ENCODE measurements around the gene SLC25A21.

The SLC25A21 gene

DNA sequence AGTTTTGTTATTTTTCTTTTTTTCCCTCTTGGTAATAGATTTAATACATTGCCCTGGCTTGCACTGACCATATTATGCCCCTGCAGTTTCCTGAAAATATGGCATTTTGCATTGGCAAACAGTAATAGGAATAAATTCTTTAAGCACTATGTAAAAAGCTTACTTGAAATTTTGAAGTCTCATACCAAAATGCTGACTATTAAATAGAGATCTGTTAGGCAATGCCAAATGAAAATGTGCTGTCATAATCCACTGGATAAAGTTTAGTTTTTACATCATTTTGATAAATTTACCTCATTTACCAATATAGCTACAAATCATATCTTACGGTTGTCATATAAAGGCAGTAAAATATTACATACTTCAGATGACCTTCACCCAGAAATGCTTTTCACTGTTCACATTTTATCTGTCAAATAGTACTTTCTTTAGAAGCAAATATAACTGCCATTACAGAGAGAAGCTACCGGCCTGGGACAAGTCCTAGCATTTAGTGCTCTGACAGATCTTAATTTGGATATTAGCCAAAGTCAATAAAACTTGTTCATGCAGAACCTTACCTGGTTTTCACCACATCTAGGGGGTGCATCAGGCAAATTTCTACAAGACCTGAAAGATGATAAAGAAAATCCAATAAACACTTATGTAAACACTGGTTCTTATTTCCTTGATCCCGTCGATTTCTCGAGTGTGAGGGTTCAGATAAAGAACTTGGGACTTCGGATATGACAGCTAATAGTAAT lies 297.8 kb downstream of the SLC25A21 start (continued):
- TF ChIP-seq ZFP3 (CRISPR knock-in tag; IDR thresholded peaks at IDR 0.05) (no peak), CREB5 (CRISPR knock-in tag; IDR thresholded peaks at IDR 0.05; ENCODE audit: low read depth) (no peak), TOX (CRISPR knock-in tag; IDR thresholded peaks at IDR 0.05; ENCODE audit: borderline replicate concordance) (no peak), GLIS3 (CRISPR knock-in tag; IDR thresholded peaks at IDR 0.05) (no peak), ARNTL (CRISPR knock-in tag; IDR thresholded peaks at IDR 0.05; ENCODE audit: borderline replicate concordance, low read depth) (no peak)

- no peak for TF ChIP-seq RARB (CRISPR knock-in tag; IDR thresholded peaks at IDR 0.05)
- no peak for TF ChIP-seq CREB5 (CRISPR knock-in tag; IDR thresholded peaks at IDR 0.05; ENCODE audit: low read depth)
- TF ChIP-seq ZNF8 (CRISPR knock-in tag; IDR thresholded peaks at IDR 0.05) = no peak
- TF ChIP-seq ZNF70 (CRISPR knock-in tag; IDR thresholded peaks at IDR 0.05) = no peak
- TF ChIP-seq OSR1 (CRISPR knock-in tag; IDR thresholded peaks at IDR 0.05) = no peak
- TF ChIP-seq ZC3H10 (CRISPR knock-in tag; IDR thresholded peaks at IDR 0.05) = no peak
- no peak for TF ChIP-seq ESRRG (CRISPR knock-in tag; IDR thresholded peaks at IDR 0.05)
- TF ChIP-seq, protein P1, sequence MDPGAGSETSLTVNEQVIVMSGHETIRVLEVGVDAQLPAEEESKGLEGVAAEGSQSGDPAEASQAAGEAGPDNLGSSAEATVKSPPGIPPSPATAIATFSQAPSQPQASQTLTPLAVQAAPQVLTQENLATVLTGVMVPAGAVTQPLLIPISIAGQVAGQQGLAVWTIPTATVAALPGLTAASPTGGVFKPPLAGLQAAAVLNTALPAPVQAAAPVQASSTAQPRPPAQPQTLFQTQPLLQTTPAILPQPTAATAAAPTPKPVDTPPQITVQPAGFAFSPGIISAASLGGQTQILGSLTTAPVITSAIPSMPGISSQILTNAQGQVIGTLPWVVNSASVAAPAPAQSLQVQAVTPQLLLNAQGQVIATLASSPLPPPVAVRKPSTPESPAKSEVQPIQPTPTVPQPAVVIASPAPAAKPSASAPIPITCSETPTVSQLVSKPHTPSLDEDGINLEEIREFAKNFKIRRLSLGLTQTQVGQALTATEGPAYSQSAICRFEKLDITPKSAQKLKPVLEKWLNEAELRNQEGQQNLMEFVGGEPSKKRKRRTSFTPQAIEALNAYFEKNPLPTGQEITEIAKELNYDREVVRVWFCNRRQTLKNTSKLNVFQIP (CRISPR knock-in tag; IDR thresholded peaks at IDR 0.05; ENCODE audit: borderline replicate concordance, low read depth) = no peak
- TF ChIP-seq ARNTL (CRISPR knock-in tag; IDR thresholded peaks at IDR 0.05; ENCODE audit: borderline replicate concordance, low read depth) = no peak
- no peak for TF ChIP-seq TCF4 (CRISPR knock-in tag; IDR thresholded peaks at IDR 0.05; ENCODE audit: borderline replicate concordance)
- no peak for TF ChIP-seq ZNF565 (CRISPR knock-in tag; conservative IDR thresholded peaks at IDR 0.05; ENCODE audit: low read depth)
- TF ChIP-seq, protein P2, sequence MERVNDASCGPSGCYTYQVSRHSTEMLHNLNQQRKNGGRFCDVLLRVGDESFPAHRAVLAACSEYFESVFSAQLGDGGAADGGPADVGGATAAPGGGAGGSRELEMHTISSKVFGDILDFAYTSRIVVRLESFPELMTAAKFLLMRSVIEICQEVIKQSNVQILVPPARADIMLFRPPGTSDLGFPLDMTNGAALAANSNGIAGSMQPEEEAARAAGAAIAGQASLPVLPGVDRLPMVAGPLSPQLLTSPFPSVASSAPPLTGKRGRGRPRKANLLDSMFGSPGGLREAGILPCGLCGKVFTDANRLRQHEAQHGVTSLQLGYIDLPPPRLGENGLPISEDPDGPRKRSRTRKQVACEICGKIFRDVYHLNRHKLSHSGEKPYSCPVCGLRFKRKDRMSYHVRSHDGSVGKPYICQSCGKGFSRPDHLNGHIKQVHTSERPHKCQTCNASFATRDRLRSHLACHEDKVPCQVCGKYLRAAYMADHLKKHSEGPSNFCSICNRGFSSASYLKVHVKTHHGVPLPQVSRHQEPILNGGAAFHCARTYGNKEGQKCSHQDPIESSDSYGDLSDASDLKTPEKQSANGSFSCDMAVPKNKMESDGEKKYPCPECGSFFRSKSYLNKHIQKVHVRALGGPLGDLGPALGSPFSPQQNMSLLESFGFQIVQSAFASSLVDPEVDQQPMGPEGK (CRISPR knock-in tag; IDR thresholded peaks at IDR 0.05; ENCODE audit: borderline replicate concordance) = no peak
- TF ChIP-seq CSRNP3 (CRISPR knock-in tag; IDR thresholded peaks at IDR 0.05) = no peak
- TF ChIP-seq BACH2 (CRISPR knock-in tag; IDR thresholded peaks at IDR 0.05; ENCODE audit: borderline replicate concordance) = no peak
- no peak for TF ChIP-seq PPARA (CRISPR knock-in tag; IDR thresholded peaks at IDR 0.05; ENCODE audit: borderline replicate concordance)
- TF ChIP-seq SNAI2 (CRISPR knock-in tag; IDR thresholded peaks at IDR 0.05) = no peak
- no peak for ATAC-seq
These were observed 301.6 kb downstream of the SLC25A21 start for GRCh38 chr14:36870776-36871175.

DNA sequence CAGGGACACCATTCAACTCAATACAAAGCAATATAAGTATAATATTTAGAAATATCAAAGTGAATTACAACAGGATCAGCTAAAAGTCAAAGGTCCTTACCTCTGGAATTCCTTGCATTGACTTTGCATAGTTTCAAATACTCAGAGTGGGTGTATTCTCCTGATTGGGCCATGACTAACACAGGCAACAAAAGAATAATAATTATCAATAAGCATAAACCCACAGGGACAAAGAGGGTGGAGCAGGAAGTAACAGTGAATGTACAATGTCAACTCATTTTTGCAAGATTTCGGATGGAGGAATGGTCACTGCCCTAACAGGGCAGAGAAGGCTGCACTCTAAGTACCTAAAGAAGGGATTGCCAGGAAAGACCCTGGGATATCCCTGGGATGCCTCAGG lies 303.3 kb downstream of the SLC25A21 start:
- no peak for ATAC-seq

More for the DNA sequence above, 303.3 kb downstream of the SLC25A21 start:
- TF ChIP-seq CREB5 (CRISPR knock-in tag; IDR thresholded peaks at IDR 0.05; ENCODE audit: low read depth) (no peak), TCF4 (CRISPR knock-in tag; IDR thresholded peaks at IDR 0.05; ENCODE audit: borderline replicate concordance) (no peak), RARB (CRISPR knock-in tag; IDR thresholded peaks at IDR 0.05) (no peak), OSR1 (CRISPR knock-in tag; IDR thresholded peaks at IDR 0.05) (no peak), SNAI2 (CRISPR knock-in tag; IDR thresholded peaks at IDR 0.05) (no peak), PPARA (CRISPR knock-in tag; IDR thresholded peaks at IDR 0.05; ENCODE audit: borderline replicate concordance) (no peak), CSDC2 (CRISPR knock-in tag; IDR thresholded peaks at IDR 0.05) (no peak), CSRNP3 (CRISPR knock-in tag; IDR thresholded peaks at IDR 0.05) (no peak), ZFP30 (CRISPR knock-in tag; IDR thresholded peaks at IDR 0.05) (no peak), ISL1 (CRISPR knock-in tag; IDR thresholded peaks at IDR 0.05) (no peak)
- TF ChIP-seq, protein P2 (CRISPR knock-in tag; IDR thresholded peaks at IDR 0.05; ENCODE audit: borderline replicate concordance) = no peak
